HG03342 (cell line): ENCODE measurements around the gene TMEM273.

Source experiments
- ATAC-seq: cut with Tn5 transposase; IDR thresholded peaks from one replicate; pipeline ENCODE4 v1.9.1; 2021; ENCODE audit warnings: mild to moderate bottlenecking, moderate library complexity; ENCODE audit not compliant: unreplicated experiment

The TMEM273 gene

GRCh38 chr10:49117376-49118070, 70.7 kb downstream of the TMEM273 start:
- ATAC-seq = no peak

- ATAC-seq = no peak
Measured at GRCh38 chr10:49116509-49117375, 71.4 kb downstream of the TMEM273 start.

- ATAC-seq = no peak
Measured at GRCh38 chr10:49115796-49116508, 72.2 kb downstream of the TMEM273 start.

GRCh38 chr10:49115015-49115795, 73.0 kb downstream of the TMEM273 start, which contains the start of gene VSTM4:
Gene VSTM4 (minus strand): TSS chr10:49115522. CDS start chr10:49115485, 37 bp downstream.
- no peak for ATAC-seq

- no peak for ATAC-seq
Measured at GRCh38 chr10:49114718-49115014, 73.5 kb downstream of the TMEM273 start.

- no peak for ATAC-seq
Measured at GRCh38 chr10:49113741-49114141, 74.5 kb downstream of the TMEM273 start.

GRCh38 chr10:49112851-49113250, 75.3 kb downstream of the TMEM273 start:
- no peak for ATAC-seq

GRCh38 chr10:49112098-49112497, 76.1 kb downstream of the TMEM273 start:
- ATAC-seq = no peak

- ATAC-seq = no peak
Measured at GRCh38 chr10:49111320-49111698, 76.9 kb downstream of the TMEM273 start.

- ATAC-seq = no peak
Measured at GRCh38 chr10:49110684-49111319, 77.4 kb downstream of the TMEM273 start.

GRCh38 chr10:49109669-49110340, 78.4 kb downstream of the TMEM273 start:
- ATAC-seq = no peak

- no peak for ATAC-seq
Measured at GRCh38 chr10:49108656-49109055, 79.5 kb downstream of the TMEM273 start.

- no peak for ATAC-seq
Measured at GRCh38 chr10:49107887-49108267, 80.3 kb downstream of the TMEM273 start.

GRCh38 chr10:49107111-49107886, 80.9 kb downstream of the TMEM273 start:
- no peak for ATAC-seq

GRCh38 chr10:49106451-49106850, 81.7 kb downstream of the TMEM273 start:
- ATAC-seq = no peak

GRCh38 chr10:49105076-49105475, 83.1 kb downstream of the TMEM273 start:
- ATAC-seq = no peak
